Measurements from ENCODE around the gene WDPCP. TPM values are rescaled to one million over a fixed set of nuclear protein-coding genes. Genes with fewer than 3 reads are reported as not detected.
"Not testable (repeated sequence)": the region's sequence is repeated elsewhere in the genome, so short reads cannot be mapped to it uniquely, and the experiment has no call there.

WDPCP gene
- total and polyA plus RNA-seq, 10 donors: 2.1 to 20.0 (median 13.3) TPM

- H3K27ac ChIP-seq: no peak overlapping the region
- DNase-seq: no peak
- TF ChIP-seq POLR2AphosphoS5 (IDR thresholded peaks at IDR 0.05) (no peak), POLR2A (IDR thresholded peaks at IDR 0.05) (no peak)
- no peak overlapping the region for H3K4me3 ChIP-seq
- H3K9me3 ChIP-seq: peaks cover 0 to 29% (median 19%) of the 10 kb centered on the region in 8 donors
- no peaks in the 10 kb centered on the region for H3K36me3 ChIP-seq
- intact Hi-C loops (cut with DNase I; ENCODE audit: low total_unique reads): no loop called here
- no peaks in the 10 kb centered on the region for H3K27me3 ChIP-seq (replicated peaks in 1 of 7)
- H3K4me1 ChIP-seq: no peaks in the 10 kb centered on the region
Observed at GRCh38 chr2:63192169-63192888, 395.9 kb downstream of the WDPCP start.

- Histone ChIP-seq H3K4me3 (no peak overlapping the region), H3K27me3 (replicated peaks in 1 of 7) (no peaks in the 10 kb centered on the region), H3K9me3 (peaks cover 0 to 60% (median 34%) of the 10 kb centered on the region in 8 donors), H3K36me3 (no peaks in the 10 kb centered on the region), H3K4me1 (no peaks in the 10 kb centered on the region), H3K27ac (no peak overlapping the region)
- TF ChIP-seq CTCF (IDR thresholded peaks at IDR 0.05 in 8 of 11, conservative IDR thresholded peaks at IDR 0.05 in 3 of 11) (no peak), POLR2AphosphoS5 (IDR thresholded peaks at IDR 0.05) (no peak), POLR2A (IDR thresholded peaks at IDR 0.05) (no peak)
- DNase-seq: no peak
- 41 to 64% (median 49%) methylated on average over 4 of the region's 4 CpGs for WGBS, 5 donors
- intact Hi-C loops (cut with DNase I; ENCODE audit: low total_unique reads): no loop called here
Observed at GRCh38 chr2:63189026-63189425, 399.3 kb downstream of the WDPCP start.

GRCh38 chr2:63186331-63186730, 401.9 kb downstream of the WDPCP start:
- Histone ChIP-seq H3K4me1 (no peaks in the 10 kb centered on the region), H3K9me3 (peaks cover 0 to 79% (median 38%) of the 10 kb centered on the region in 8 donors), H3K27me3 (replicated peaks in 1 of 7) (no peaks in the 10 kb centered on the region), H3K4me3 (no peak overlapping the region), H3K27ac (no peak overlapping the region), H3K36me3 (no peaks in the 10 kb centered on the region)
- no peak for TF ChIP-seq POLR2A (IDR thresholded peaks at IDR 0.05)
- TF ChIP-seq POLR2AphosphoS5 (IDR thresholded peaks at IDR 0.05): no peak
- TF ChIP-seq CTCF (IDR thresholded peaks at IDR 0.05 in 8 of 11, conservative IDR thresholded peaks at IDR 0.05 in 3 of 11): no peak
- no peak for DNase-seq
- WGBS, 5 donors: 93 to 99% (median 94%) methylated on average over 3 of the region's 3 CpGs
- intact Hi-C loops (cut with DNase I; ENCODE audit: low total_unique reads): no loop called here

- intact Hi-C loops (cut with DNase I; ENCODE audit: low total_unique reads): no loop called here
- H3K27me3 ChIP-seq (replicated peaks in 1 of 7): no peaks in the 10 kb centered on the region
- WGBS, 5 donors: 60 to 83% (median 70%) methylated on average over 1 of the region's 1 CpG
- DNase-seq: no peak
- peaks cover 0 to 3% (median 0%) of the 10 kb centered on the region in 6 donors for H3K36me3 ChIP-seq
- no peak for TF ChIP-seq POLR2AphosphoS5 (IDR thresholded peaks at IDR 0.05)
- no peak for TF ChIP-seq POLR2A (IDR thresholded peaks at IDR 0.05)
- H3K27ac ChIP-seq: no peak overlapping the region
- no peaks in the 10 kb centered on the region for H3K4me1 ChIP-seq
- H3K4me3 ChIP-seq: no peak overlapping the region
- H3K9me3 ChIP-seq: peaks cover 0 to 36% (median 21%) of the 10 kb centered on the region in 8 donors
Observed at GRCh38 chr2:63163161-63163820, 425.0 kb downstream of the WDPCP start.

GRCh38 chr2:63159262-63159661, 429.0 kb downstream of the WDPCP start:
- Histone ChIP-seq H3K4me3 (no peak overlapping the region), H3K27ac (no peak overlapping the region), H3K27me3 (replicated peaks in 1 of 7) (no peaks in the 10 kb centered on the region), H3K9me3 (peaks cover 0 to 1% (median under 1%) of the 10 kb centered on the region in 8 donors), H3K36me3 (no peaks in the 10 kb centered on the region), H3K4me1 (no peaks in the 10 kb centered on the region)
- intact Hi-C loops (cut with DNase I; ENCODE audit: low total_unique reads): no loop called here
- no peak for DNase-seq
- TF ChIP-seq CTCF (IDR thresholded peaks at IDR 0.05 in 8 of 11, conservative IDR thresholded peaks at IDR 0.05 in 3 of 11) (no peak), POLR2AphosphoS5 (IDR thresholded peaks at IDR 0.05) (no peak), POLR2A (IDR thresholded peaks at IDR 0.05) (no peak)
- 97 to 100% (median 98%) methylated on average over 1 of the region's 1 CpG for WGBS, 5 donors

- H3K4me3 ChIP-seq; DNase-seq; H3K27ac ChIP-seq; H3K4me1 ChIP-seq; H3K36me3 ChIP-seq; H3K27me3 ChIP-seq (replicated peaks in 1 of 7); intact Hi-C loops (cut with DNase I; ENCODE audit: low total_unique reads): not testable (repeated sequence)
- peaks cover 2 to 100% (median 96%) of the 10 kb centered on the region in 8 donors for H3K9me3 ChIP-seq
Observed at GRCh38 chr2:63136683-63137082, 451.6 kb downstream of the WDPCP start.

Measured in spleen (tissue), 11 donors.